ENCODE data around the gene ADAM10. TPM values are rescaled to one million over a fixed set of nuclear protein-coding genes. Genes with fewer than 3 reads are reported as not detected.

The ADAM10 gene
- polyA plus RNA-seq, 1 donor (not counting 4 experiments of a cell fraction or from before 2014, with no cell fraction given): 198 TPM

GRCh38 chr15:58752716-58753115 is 3.2 kb upstream of the ADAM10 start:
- H3K27ac ChIP-seq (ENCODE audit: control insufficient read depth, insufficient read depth, low read length): no peak overlapping the region
- H3K9me3 ChIP-seq (ENCODE audit: control insufficient read depth, low read depth, low read length): no peaks in the 10 kb centered on the region
- H3K4me2 ChIP-seq (ENCODE audit: control insufficient read depth, extremely low read depth, insufficient read depth, low read depth, low read length): no peak overlapping the region
- DNase-seq (ENCODE audit: low read depth, low spot score) (no peak), FAIRE-seq (no peak)
- no peaks in the 10 kb centered on the region for H3K9me1 ChIP-seq (ENCODE audit: control insufficient read depth, extremely low read depth, insufficient read depth, low read length)
- peaks cover 7% of the 10 kb centered on the region for H3K4me1 ChIP-seq (ENCODE audit: control insufficient read depth, extremely low read depth, insufficient read depth, low read length)
- H3K9ac ChIP-seq (ENCODE audit: control insufficient read depth, extremely low read depth, insufficient read depth, low read length): no peak overlapping the region
- dilution Hi-C loops (cut with MboI; ENCODE audit: extremely low pct_ligation_motif_present, low sequenced_read_pairs): no loop called here
- no peak overlapping the region for H2AFZ ChIP-seq (ENCODE audit: control insufficient read depth, low read length)
- no peak overlapping the region for H3K4me3 ChIP-seq (ENCODE audit: control insufficient read depth in 2 of 3, extremely low read depth in 1 of 3, insufficient read depth in 2 of 3, low read depth in 1 of 3, low read length in 3 of 3)
- H3K27me3 ChIP-seq (ENCODE audit: control insufficient read depth, extremely low read depth, insufficient read depth, low read length): no peaks in the 10 kb centered on the region
- no peaks in the 10 kb centered on the region for H4K20me1 ChIP-seq (ENCODE audit: control insufficient read depth, extremely low read depth, insufficient read depth, low read length)
- H3K36me3 ChIP-seq (ENCODE audit: control insufficient read depth in 2 of 2, extremely low read depth in 1 of 2, insufficient read depth in 2 of 2, low read length in 2 of 2): no peaks in the 10 kb centered on the region
- TF ChIP-seq CTCF (optimal IDR thresholded peaks at IDR 0.05 in 1 of 3, IDR thresholded peaks at IDR 0.05 in 1 of 3, conservative IDR thresholded peaks at IDR 0.05 in 1 of 3; ENCODE audit: extremely low read depth in 1 of 3, insufficient read depth in 2 of 3, low read length in 3 of 3) (no peak), EZH2 (IDR thresholded peaks at IDR 0.05; ENCODE audit: low read length) (no peak)
- H3K79me2 ChIP-seq (ENCODE audit: control insufficient read depth, insufficient read depth, low read length): peaks cover 16% of the 10 kb centered on the region

GRCh38 chr15:58748852-58749531 is 515 bp downstream of the ADAM10 start:
- Histone ChIP-seq H3K4me2 (ENCODE audit: control insufficient read depth, extremely low read depth, insufficient read depth, low read depth, low read length) (peak overlapping the region; percentile 80), H4K20me1 (ENCODE audit: control insufficient read depth, extremely low read depth, insufficient read depth, low read length) (no peaks in the 10 kb centered on the region), H3K4me1 (ENCODE audit: control insufficient read depth, extremely low read depth, insufficient read depth, low read length) (peaks cover 18% of the 10 kb centered on the region), H3K79me2 (ENCODE audit: control insufficient read depth, insufficient read depth, low read length) (peaks cover 53% of the 10 kb centered on the region), H3K36me3 (ENCODE audit: control insufficient read depth in 2 of 2, extremely low read depth in 1 of 2, insufficient read depth in 2 of 2, low read length in 2 of 2) (no peaks in the 10 kb centered on the region), H3K27ac (ENCODE audit: control insufficient read depth, insufficient read depth, low read length) (peak overlapping the region; percentile 85), H3K27me3 (ENCODE audit: control insufficient read depth, extremely low read depth, insufficient read depth, low read length) (no peaks in the 10 kb centered on the region), H3K9me1 (ENCODE audit: control insufficient read depth, extremely low read depth, insufficient read depth, low read length) (no peaks in the 10 kb centered on the region), H3K9me3 (ENCODE audit: control insufficient read depth, low read depth, low read length) (no peaks in the 10 kb centered on the region), H2AFZ (ENCODE audit: control insufficient read depth, low read length) (no peak overlapping the region), H3K9ac (ENCODE audit: control insufficient read depth, extremely low read depth, insufficient read depth, low read length) (peak overlapping the region; percentile 91), H3K4me3 (ENCODE audit: control insufficient read depth in 2 of 3, extremely low read depth in 1 of 3, insufficient read depth in 2 of 3, low read depth in 1 of 3, low read length in 3 of 3) (peak overlapping the region; percentile 70 to 97 (median 76))
- no peak for TF ChIP-seq EZH2 (IDR thresholded peaks at IDR 0.05; ENCODE audit: low read length)
- TF ChIP-seq CTCF (optimal IDR thresholded peaks at IDR 0.05 in 1 of 3, IDR thresholded peaks at IDR 0.05 in 1 of 3, conservative IDR thresholded peaks at IDR 0.05 in 1 of 3; ENCODE audit: extremely low read depth in 1 of 3, insufficient read depth in 2 of 3, low read length in 3 of 3): no peak
- dilution Hi-C loops (cut with MboI; ENCODE audit: extremely low pct_ligation_motif_present, low sequenced_read_pairs): no loop called here
- no peak for DNase-seq (ENCODE audit: low read depth, low spot score)
- FAIRE-seq: no peak
